T-cell (primary cell): ENCODE data around the gene VWA5B2. TPM values are rescaled to one million over a fixed set of nuclear protein-coding genes. Genes with fewer than 3 reads are reported as not detected.

Source experiments
- ATAC-seq, 4 experiments: fragments of 200-7000 bp in 3 of 4; fragments of 150-1000 bp in 1 of 4; cut with Tn5 transposase; replicated peaks in 1 of 4; 1 replicate in 3 of 4; 2 replicates in 1 of 4; pipeline ENCODE4 v1.10.0; 2021; ENCODE audit warnings: moderate library complexity in 3 of 4, mild to moderate bottlenecking in 2 of 4, moderate number of reproducible peaks in 1 of 4
- CTCF ChIA-PET, 2 donors: fragments of 300-600 bp; sonication (Branson Sonifier 250); formaldehyde crosslinking; loops; one replicate each; lab custom pipeline; 2022; ENCODE audit warnings: antibody characterized with exemption in 2 of 2; lab: Charles Lee
- POLR2A ChIA-PET, 2 donors: fragments of 300-600 bp; sonication (Branson Sonifier 250); formaldehyde crosslinking; loops; one replicate each; lab custom pipeline; 2022; ENCODE audit warnings: antibody characterized with exemption in 2 of 2; lab: Charles Lee
- DNase-seq, 35 experiments: peaks; one replicate each; pipeline versions ENCODE4 v3.0.0 to v3.0.0-alpha.2; 2013 to 2023
- H3K27ac ChIP-seq: one replicate; pipeline ENCODE4 v1.5.1; 2013; ENCODE audit warnings: low read length
- H3K27me3 ChIP-seq, 2 experiments: replicated peaks in 1 of 2; 1 replicate in 1 of 2; 2 replicates in 1 of 2; pipeline versions ENCODE4 v1.6.1 to v1.7.0; 2013; ENCODE audit warnings: low read length in 1 of 2, mixed read lengths in 1 of 2; ENCODE audit not compliant: control insufficient read depth in 2 of 2, insufficient read depth in 2 of 2; ENCODE audit errors: extremely low read depth in 1 of 2
- H3K36me3 ChIP-seq, 2 donors: 1 replicate in 1 of 2; 2 replicates in 1 of 2; pipeline versions ENCODE4 v1.6.1 to v1.7.0; 2013; ENCODE audit warnings: low read length in 1 of 2; ENCODE audit not compliant: control insufficient read depth in 2 of 2, insufficient read depth in 1 of 2; ENCODE audit errors: extremely low read depth in 1 of 2
- H3K4me1 ChIP-seq, 2 experiments: 1 replicate in 1 of 2; 2 replicates in 1 of 2; pipeline versions ENCODE4 v1.6.1 to v1.7.0; 2013; ENCODE audit warnings: low read length in 2 of 2, mixed read lengths in 1 of 2; ENCODE audit not compliant: insufficient read depth in 2 of 2, control insufficient read depth in 1 of 2; ENCODE audit errors: extremely low read depth in 1 of 2
- H3K4me3 ChIP-seq, 2 donors: 1 replicate in 1 of 2; 2 replicates in 1 of 2; pipeline versions ENCODE4 v1.5.1 to v1.7.0; 2013; ENCODE audit warnings: mild to moderate bottlenecking in 2 of 2, low read length in 1 of 2, moderate library complexity in 1 of 2; ENCODE audit not compliant: control insufficient read depth in 1 of 2; ENCODE audit errors: extremely low read depth in 1 of 2
- H3K9me3 ChIP-seq: 2 replicates; pipeline ENCODE4 v1.7.0; 2013
- H3K27ac Mint-ChIP-seq, 2 donors: one replicate each; pipeline ENCODE4 v1.8.0; 2020 to 2021; ENCODE audit warnings: mild to moderate bottlenecking in 2 of 2, mixed read lengths in 2 of 2
- H3K27me3 Mint-ChIP-seq, 2 donors: one replicate each; pipeline ENCODE4 v1.8.0; 2021 to 2022; ENCODE audit warnings: mixed read lengths in 2 of 2
- H3K36me3 Mint-ChIP-seq: one replicate; pipeline ENCODE4 v1.8.0; 2021; ENCODE audit warnings: mixed read lengths
- H3K4me1 Mint-ChIP-seq, 3 donors: one replicate each; pipeline ENCODE4 v1.8.0; 2020 to 2022; ENCODE audit warnings: mixed read lengths in 3 of 3, mild to moderate bottlenecking in 1 of 3
- H3K4me3 Mint-ChIP-seq, 3 donors: one replicate each; pipeline ENCODE4 v1.8.0; 2020 to 2022; ENCODE audit warnings: mild to moderate bottlenecking in 3 of 3, mixed read lengths in 3 of 3, moderate library complexity in 3 of 3
- H3K9me3 Mint-ChIP-seq, 3 donors: one replicate each; pipeline ENCODE4 v1.8.0; 2020 to 2022; ENCODE audit warnings: mixed read lengths in 3 of 3
- WGBS: methylation state at CpG from one replicate; pipeline ENCODE4 v1.1.5; 2013; ENCODE audit warnings: missing lambda C conversion rate; ENCODE audit not compliant: insufficient coverage; 5-methylcytosine and 5-hydroxymethylcytosine counted together
- total RNA-seq, 35 experiments: library from RNA in 6 of 35; stranded (reverse) in 6 of 35; fragments of 120-200 nt in 1 of 35; gene quantifications; one replicate each; pipeline versions ENCODE4 v1.2.1 to v1.2.4 and lab custom pipeline; 2013 to 2026

VWA5B2 gene
- total RNA-seq, 5 donors from 2014 or later (not counting 1 experiment from before 2014, with no cell fraction given): 0.10 to 0.23 (median 0.16) TPM; not detected in 2

GRCh38 chr3:184234224-184234623 lies 4.8 kb downstream of the VWA5B2 start:
- no peaks in the 10 kb centered on the region for H3K36me3 Mint-ChIP-seq
- H3K4me1 ChIP-seq: peaks cover 4 to 14% of the 10 kb centered on the region in 2 experiments
- no peaks in the 10 kb centered on the region for H3K9me3 ChIP-seq
- H3K27me3 ChIP-seq: peaks cover 8 to 50% of the 10 kb centered on the region in 2 experiments
- H3K4me1 Mint-ChIP-seq: peaks cover 8 to 20% (median 10%) of the 10 kb centered on the region in 3 donors
- H3K4me3 ChIP-seq: no peak overlapping the region
- no peak overlapping the region for H3K4me3 Mint-ChIP-seq
- H3K36me3 ChIP-seq: no peaks in the 10 kb centered on the region
- peaks cover 19 to 23% of the 10 kb centered on the region in 2 donors for H3K27me3 Mint-ChIP-seq
- ATAC-seq (no peak), DNase-seq (no peak)
- H3K27ac Mint-ChIP-seq: no peak overlapping the region
- H3K27ac ChIP-seq: no peak overlapping the region
- CTCF ChIA-PET: no interaction called here
- POLR2A ChIA-PET: no interaction called here
- WGBS: 64% methylated on average over 4 of the region's 4 CpGs
- no peaks in the 10 kb centered on the region for H3K9me3 Mint-ChIP-seq

DNA sequence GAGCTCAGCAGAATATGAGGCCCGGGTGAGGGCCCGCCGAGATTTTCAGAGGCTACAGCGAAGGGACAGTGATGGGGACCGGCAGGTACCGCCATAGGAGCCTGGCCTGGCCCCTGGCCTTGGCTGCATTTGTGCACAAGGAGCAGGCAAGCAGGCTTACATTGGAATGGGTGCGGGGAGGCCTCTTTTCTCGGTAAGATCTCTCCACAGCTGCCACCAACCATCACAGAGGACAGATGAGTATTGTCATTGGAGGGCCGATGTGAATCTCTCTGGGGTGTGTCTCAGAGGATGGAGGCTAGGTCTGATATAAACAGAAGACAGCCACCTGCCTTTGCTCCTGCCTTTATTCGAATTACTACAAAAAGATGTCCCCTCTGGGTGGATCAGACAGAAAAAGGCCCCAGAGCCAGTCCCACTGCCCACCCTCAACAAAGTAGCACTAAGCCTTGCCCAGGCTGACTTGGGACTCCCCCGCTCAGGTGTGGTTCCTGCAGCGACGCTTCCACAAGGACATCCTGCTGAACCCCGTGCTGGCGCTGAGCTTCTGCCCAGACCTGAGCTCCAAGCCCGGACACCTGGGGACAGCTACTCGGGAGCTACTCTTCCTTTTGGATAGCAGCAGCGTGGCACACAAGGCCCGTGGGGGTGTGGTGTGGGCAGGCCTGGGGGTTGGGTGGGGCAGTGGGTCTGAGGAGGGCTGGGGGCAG lies 5.4 kb downstream of the VWA5B2 start:
- Mint-ChIP-seq H3K4me3 (no peak overlapping the region), H3K4me1 (peaks cover 8 to 20% (median 10%) of the 10 kb centered on the region in 3 donors), H3K9me3 (no peaks in the 10 kb centered on the region), H3K27me3 (peaks cover 19 to 23% of the 10 kb centered on the region in 2 donors), H3K36me3 (no peaks in the 10 kb centered on the region), H3K27ac (no peak overlapping the region)
- 91% methylated on average over 12 of the region's 19 CpGs for WGBS
- CTCF ChIA-PET: no interaction called here
- H3K27me3 ChIP-seq: peaks cover 8 to 46% of the 10 kb centered on the region in 2 experiments
- H3K27ac ChIP-seq: no peak overlapping the region
- no peaks in the 10 kb centered on the region for H3K9me3 ChIP-seq
- no peaks in the 10 kb centered on the region for H3K36me3 ChIP-seq
- H3K4me3 ChIP-seq: no peak overlapping the region
- POLR2A ChIA-PET: no interaction called here
- peaks cover under 1 to 11% of the 10 kb centered on the region in 2 experiments for H3K4me1 ChIP-seq
- ATAC-seq: no peak
- DNase-seq: no peak

DNA sequence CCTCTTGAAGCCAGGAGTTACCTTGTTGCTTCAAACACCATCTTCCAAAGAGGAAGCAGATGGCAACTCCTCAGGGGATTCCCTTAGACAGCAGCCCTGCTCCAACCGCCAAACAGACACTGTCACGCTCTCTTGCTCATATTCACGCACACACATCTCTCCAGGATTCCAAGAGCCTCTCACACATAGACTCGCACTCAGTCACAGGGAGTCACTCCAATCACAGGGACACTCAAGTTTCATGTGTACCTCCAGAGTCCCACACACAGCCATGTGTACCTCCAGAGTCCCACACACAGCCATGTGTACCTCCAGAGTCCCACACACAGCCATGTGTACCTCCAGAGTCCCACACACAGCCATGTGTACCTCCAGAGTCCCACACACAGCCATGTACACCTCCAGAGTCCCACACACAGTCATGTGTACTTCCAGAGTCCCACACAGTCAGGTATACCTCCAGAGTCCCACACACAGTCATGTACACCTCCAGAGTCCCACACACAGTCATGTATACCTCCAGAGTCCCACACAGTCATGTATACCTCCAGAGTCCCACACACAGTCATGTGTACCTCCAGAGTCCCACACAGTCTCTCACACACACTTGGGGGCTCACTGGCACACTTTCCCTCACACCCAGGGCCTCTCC lies 6.1 kb downstream of the VWA5B2 start:
- ChIA-PET POLR2A (no interaction called here), CTCF (interaction anchor here in 1 of 2 donors (1.0 kb wide), 1 partner anchor 9 kb away, joined by 3 read pairs; no protein-coding TSS in a partner anchor)
- ATAC-seq (no peak), DNase-seq (no peak)
- Histone ChIP-seq H3K4me1 (peaks cover 0 to 4% of the 10 kb centered on the region in 2 experiments), H3K4me3 (no peak overlapping the region), H3K27me3 (peaks cover 8 to 41% of the 10 kb centered on the region in 2 experiments), H3K9me3 (no peaks in the 10 kb centered on the region), H3K27ac (no peak overlapping the region), H3K36me3 (no peaks in the 10 kb centered on the region)
- peaks cover 19 to 23% of the 10 kb centered on the region in 2 donors for H3K27me3 Mint-ChIP-seq
- no peaks in the 10 kb centered on the region for H3K36me3 Mint-ChIP-seq
- H3K4me1 Mint-ChIP-seq: peaks cover 8 to 20% (median 10%) of the 10 kb centered on the region in 3 donors
- no peak overlapping the region for H3K4me3 Mint-ChIP-seq
- no peaks in the 10 kb centered on the region for H3K9me3 Mint-ChIP-seq
- WGBS: 88% methylated on average over 3 of the region's 4 CpGs
- no peak overlapping the region for H3K27ac Mint-ChIP-seq

DNA sequence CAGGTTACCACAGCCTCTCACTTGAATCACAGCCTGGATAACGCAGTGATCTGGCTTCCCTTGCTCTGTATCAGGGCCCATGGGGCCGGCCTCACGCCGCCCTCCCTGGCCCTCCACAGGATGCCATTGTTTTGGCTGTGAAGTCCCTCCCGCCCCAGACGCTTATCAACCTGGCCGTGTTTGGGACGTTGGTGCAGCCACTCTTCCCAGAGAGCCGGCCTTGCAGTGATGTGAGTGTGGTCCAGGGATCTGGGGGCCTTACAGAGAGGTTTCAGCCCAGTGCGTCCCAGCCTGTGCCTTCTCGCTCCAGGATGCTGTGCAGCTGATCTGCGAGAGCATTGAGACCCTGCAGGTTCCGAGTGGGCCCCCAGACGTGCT lies 6.6 kb downstream of the VWA5B2 start:
- Mint-ChIP-seq H3K27ac (no peak overlapping the region), H3K9me3 (no peaks in the 10 kb centered on the region), H3K27me3 (peaks cover 16 to 20% of the 10 kb centered on the region in 2 donors), H3K4me1 (peaks cover 5 to 18% (median 7%) of the 10 kb centered on the region in 3 donors), H3K4me3 (no peak overlapping the region), H3K36me3 (no peaks in the 10 kb centered on the region)
- Histone ChIP-seq H3K4me3 (no peak overlapping the region), H3K9me3 (no peaks in the 10 kb centered on the region), H3K27me3 (peaks cover 8 to 38% of the 10 kb centered on the region in 2 experiments), H3K4me1 (peaks cover 0 to 1% of the 10 kb centered on the region in 2 experiments), H3K36me3 (no peaks in the 10 kb centered on the region), H3K27ac (no peak overlapping the region)
- DNase-seq (no peak), ATAC-seq (no peak)
- CTCF ChIA-PET: interaction anchor here in 1 of 2 donors (1.0 kb wide), 1 partner anchor 9 kb away, joined by 3 read pairs; no protein-coding TSS in a partner anchor
- POLR2A ChIA-PET: no interaction called here
- WGBS: 77% methylated on average over 14 of the region's 14 CpGs

- Mint-ChIP-seq H3K27me3 (peaks cover 10 to 14% of the 10 kb centered on the region in 2 donors), H3K36me3 (no peaks in the 10 kb centered on the region), H3K4me3 (no peak overlapping the region), H3K4me1 (peaks cover 0 to 12% (median 1%) of the 10 kb centered on the region in 3 donors), H3K27ac (no peak overlapping the region), H3K9me3 (no peaks in the 10 kb centered on the region)
- Histone ChIP-seq H3K27ac (no peak overlapping the region), H3K36me3 (no peaks in the 10 kb centered on the region), H3K4me3 (no peak overlapping the region), H3K4me1 (no peaks in the 10 kb centered on the region), H3K9me3 (no peaks in the 10 kb centered on the region), H3K27me3 (peaks cover 5 to 32% of the 10 kb centered on the region in 2 experiments)
- ChIA-PET CTCF (interaction anchor here in 1 of 2 donors (1.0 kb wide), 1 partner anchor 10 kb away, joined by 3 read pairs; no protein-coding TSS in a partner anchor), POLR2A (interaction anchor here in 1 of 2 donors (0.5 kb wide), 1 partner anchor 16 kb away, joined by 3 read pairs; no protein-coding TSS in a partner anchor)
- no peak for DNase-seq
- ATAC-seq: no peak
- no CpG with 5 or more reads among the region's 3 CpGs for whole genome bisulfite sequencing
These were observed 7.3 kb downstream of the VWA5B2 start for GRCh38 chr3:184236636-184237035.

DNA sequence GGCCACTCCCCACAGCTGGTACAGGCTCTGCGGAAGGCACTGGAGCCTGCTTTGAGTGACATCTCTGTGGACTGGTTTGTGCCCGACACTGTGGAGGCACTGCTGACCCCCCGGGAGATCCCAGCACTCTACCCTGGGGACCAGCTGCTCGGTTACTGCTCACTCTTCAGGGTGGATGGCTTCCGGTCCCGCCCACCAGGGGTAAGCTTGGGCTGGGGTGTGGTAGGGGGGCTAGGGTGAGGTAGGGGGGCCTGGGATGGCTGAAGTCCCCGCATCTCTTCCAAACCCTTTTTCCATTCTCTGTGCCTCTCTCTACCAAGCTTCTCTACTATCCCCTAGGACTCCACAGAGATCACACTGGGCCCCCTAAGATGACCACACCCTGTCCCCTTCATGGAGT lies 7.8 kb downstream of the VWA5B2 start:
- no peaks in the 10 kb centered on the region for H3K9me3 ChIP-seq

More for the DNA sequence above, 7.8 kb downstream of the VWA5B2 start:
- no peaks in the 10 kb centered on the region for H3K9me3 Mint-ChIP-seq
- H3K4me3 Mint-ChIP-seq: no peak overlapping the region
- Histone ChIP-seq H3K27ac (no peak overlapping the region), H3K36me3 (peaks cover 0 to 3% of the 10 kb centered on the region in 2 donors), H3K4me1 (no peaks in the 10 kb centered on the region), H3K4me3 (no peak overlapping the region), H3K27me3 (peaks cover 2 to 28% of the 10 kb centered on the region in 2 experiments)
- H3K27ac Mint-ChIP-seq: no peak overlapping the region
- H3K27me3 Mint-ChIP-seq: peaks cover 5 to 8% of the 10 kb centered on the region in 2 donors
- CTCF ChIA-PET: no interaction called here
- 76% methylated on average over 3 of the region's 7 CpGs for WGBS
- ATAC-seq: no peak
- H3K4me1 Mint-ChIP-seq: peaks cover 0 to 10% (median 0%) of the 10 kb centered on the region in 3 donors
- no peak for DNase-seq
- POLR2A ChIA-PET: interaction anchor here in 1 of 2 donors (0.5 kb wide), 1 partner anchor 16 kb away, joined by 3 read pairs; no protein-coding TSS in a partner anchor
- peaks cover 2% of the 10 kb centered on the region for H3K36me3 Mint-ChIP-seq
